H1 (cell line): ENCODE results near the gene ARHGEF6. TPM values are rescaled to one million over a fixed set of nuclear protein-coding genes. Genes with fewer than 3 reads are reported as not detected.

Source experiments
- CTCF ChIA-PET: fragments of 300-600 bp; sonication (Branson Sonifier 250); formaldehyde crosslinking; loops from one replicate; lab custom pipeline; 2021; ENCODE audit not compliant: partially characterized antibody; lab: Charles Lee
- POLR2A ChIA-PET: fragments of 300-600 bp; sonication (Branson Sonifier 250); formaldehyde crosslinking; loops from one replicate; lab custom pipeline; 2021; ENCODE audit warnings: inconsistent platforms; ENCODE audit not compliant: partially characterized antibody; lab: Charles Lee
- DNase-seq, 2 experiments: peaks; one replicate each; pipeline versions ENCODE4 v3.0.0 to v3.0.0-alpha.2; 2010 to 2022; ENCODE audit warnings: low spot score in 2 of 2, low read depth in 1 of 2, mixed read lengths in 1 of 2
- FAIRE-seq: peaks from 2 replicates; lab custom pipeline; 2011; peaks lifted over from hg19 to GRCh38; lab: Jason Lieb, UNC
- H2AFZ ChIP-seq: 2 replicates; pipeline ENCODE4 v1.8.1; 2012; ENCODE audit warnings: low read length, inconsistent platforms
- H2AK5ac ChIP-seq: 2 replicates; pipeline ENCODE4 v1.6.1; 2013; ENCODE audit warnings: low read depth, low read length
- H2BK120ac ChIP-seq: replicated peaks from 2 replicates; pipeline ENCODE3; 2013; ENCODE audit warnings: low read depth, low read length, inconsistent platforms
- H2BK12ac ChIP-seq: 2 replicates; pipeline ENCODE4 v1.6.1; 2013; ENCODE audit warnings: low read depth, low read length
- H2BK15ac ChIP-seq: 2 replicates; pipeline ENCODE4 v1.6.1; 2013; ENCODE audit warnings: low read length
- H2BK20ac ChIP-seq: 2 replicates; pipeline ENCODE4 v1.6.1; 2013; ENCODE audit warnings: low read length
- H2BK5ac ChIP-seq: 2 replicates; pipeline ENCODE4 v1.6.1; 2013; ENCODE audit warnings: low read depth, low read length
- H3K14ac ChIP-seq: 2 replicates; pipeline ENCODE4 v1.6.1; 2013; ENCODE audit warnings: inconsistent platforms; ENCODE audit not compliant: insufficient read length
- H3K18ac ChIP-seq: 2 replicates; pipeline ENCODE4 v1.6.1; 2013; ENCODE audit warnings: low read length; ENCODE audit errors: extremely low read depth
- H3K23ac ChIP-seq: 2 replicates; pipeline ENCODE4 v1.6.1; 2013; ENCODE audit warnings: inconsistent platforms; ENCODE audit not compliant: insufficient read length
- H3K23me2 ChIP-seq: 2 replicates; pipeline ENCODE4 v1.6.1; 2013; ENCODE audit warnings: low read depth, low read length
- H3K27ac ChIP-seq: 2 replicates; pipeline ENCODE4 v1.6.1; 2011; ENCODE audit warnings: low read depth, low read length, inconsistent platforms
- H3K27me3 ChIP-seq, 4 experiments: replicated peaks in 1 of 4; 1 replicate in 1 of 4; 2 replicates in 3 of 4; pipeline versions ENCODE4 v1.6.1 to v1.8.1; 2011 to 2013; ENCODE audit warnings: low read length in 3 of 4, mild to moderate bottlenecking in 3 of 4, inconsistent platforms in 2 of 4, mixed read lengths in 2 of 4, moderate library complexity in 1 of 4; ENCODE audit not compliant: control insufficient read depth in 3 of 4, insufficient read depth in 3 of 4; ENCODE audit errors: extremely low read depth in 1 of 4
- H3K36me3 ChIP-seq, 4 experiments: 2 replicates each; pipeline versions ENCODE4 v1.6.1 to v1.8.1; 2011 to 2013; ENCODE audit warnings: mild to moderate bottlenecking in 4 of 4, low read length in 3 of 4, moderate library complexity in 2 of 4, control low read depth in 1 of 4, inconsistent platforms in 1 of 4; ENCODE audit not compliant: insufficient read depth in 4 of 4, control insufficient read depth in 2 of 4
- H3K4ac ChIP-seq: replicated peaks from 2 replicates; pipeline ENCODE3; 2013; ENCODE audit warnings: low read length, low read depth, mixed read lengths, inconsistent platforms; ENCODE audit not compliant: insufficient read length
- H3K4me1 ChIP-seq, 4 experiments: replicated peaks in 1 of 4; 1 replicate in 1 of 4; 2 replicates in 3 of 4; pipeline versions ENCODE4 v1.6.1 to v1.8.1; 2011 to 2013; ENCODE audit warnings: low read length in 3 of 4, inconsistent platforms in 2 of 4, mixed read lengths in 1 of 4; ENCODE audit not compliant: insufficient read depth in 4 of 4, control insufficient read depth in 3 of 4
- H3K4me2 ChIP-seq, 2 experiments: 2 replicates each; pipeline versions ENCODE4 v1.6.1 to v1.8.1; 2011 to 2013; ENCODE audit warnings: low read depth in 2 of 2, low read length in 2 of 2, control low read depth in 1 of 2, inconsistent platforms in 1 of 2, mild to moderate bottlenecking in 1 of 2; ENCODE audit not compliant: insufficient read depth in 1 of 2
- H3K4me3 ChIP-seq, 4 experiments: fragments of 200-600, 300-600 bp in 1 of 4; sonication (generic), shearing (Covaris generic), sonication (Bioruptor Twin) in 1 of 4; 2 replicates each; pipeline versions ENCODE4 v1.5.1 to v1.8.1; 2011 to 2016; ENCODE audit warnings: low read length in 4 of 4, low read depth in 3 of 4, control low read depth in 2 of 4, inconsistent platforms in 2 of 4, mild to moderate bottlenecking in 2 of 4, mixed read lengths in 1 of 4, moderate library complexity in 1 of 4; ENCODE audit not compliant: insufficient read depth in 2 of 4; ENCODE audit errors: extremely low read depth in 1 of 4
- H3K56ac ChIP-seq: replicated peaks from 2 replicates; pipeline ENCODE3; 2013; ENCODE audit warnings: low read depth, mild to moderate bottlenecking, mixed read lengths, low read length, inconsistent platforms; ENCODE audit not compliant: insufficient read length
- H3K79me1 ChIP-seq: 2 replicates; pipeline ENCODE4 v1.6.1; 2013; ENCODE audit warnings: low read depth, low read length, control low read depth
- H3K79me2 ChIP-seq, 2 experiments: 2 replicates each; pipeline versions ENCODE4 v1.6.1 to v1.8.1; 2012 to 2013; ENCODE audit warnings: low read length in 2 of 2, mild to moderate bottlenecking in 2 of 2, inconsistent platforms in 1 of 2; ENCODE audit not compliant: insufficient read depth in 2 of 2, control insufficient read depth in 1 of 2
- H3K9ac ChIP-seq, 4 experiments: replicated peaks in 1 of 4; 1 replicate in 1 of 4; 2 replicates in 3 of 4; pipeline versions ENCODE4 v1.6.1 to v1.8.1; 2011 to 2013; ENCODE audit warnings: low read depth in 3 of 4, low read length in 3 of 4, control low read depth in 2 of 4, mild to moderate bottlenecking in 2 of 4, moderate library complexity in 2 of 4, inconsistent platforms in 1 of 4; ENCODE audit errors: extremely low read depth in 1 of 4
- H3K9me3 ChIP-seq, 2 experiments: 2 replicates each; pipeline versions ENCODE4 v1.6.1 to v1.8.1; 2012 to 2013; ENCODE audit warnings: mild to moderate bottlenecking in 2 of 2, moderate library complexity in 2 of 2, control low read depth in 1 of 2, inconsistent platforms in 1 of 2, low read depth in 1 of 2, low read length in 1 of 2, mixed read lengths in 1 of 2; ENCODE audit not compliant: insufficient read depth in 2 of 2
- H4K20me1 ChIP-seq, 2 experiments: replicated peaks in 1 of 2; 2 replicates each; pipeline versions ENCODE3 to v1.8.1; 2011 to 2013; ENCODE audit warnings: inconsistent platforms in 2 of 2, low read length in 2 of 2, mild to moderate bottlenecking in 1 of 2; ENCODE audit not compliant: insufficient read depth in 2 of 2, control insufficient read depth in 1 of 2
- H4K5ac ChIP-seq: 2 replicates; pipeline ENCODE4 v1.6.1; 2013; ENCODE audit warnings: low read length, low read depth, mixed read lengths, inconsistent platforms; ENCODE audit not compliant: insufficient read length
- H4K8ac ChIP-seq: 2 replicates; pipeline ENCODE4 v1.8.0; 2013; ENCODE audit warnings: mild to moderate bottlenecking, moderate library complexity, low read length, inconsistent platforms; ENCODE audit not compliant: insufficient read depth; ENCODE audit errors: extremely low read depth
- H4K91ac ChIP-seq: replicated peaks from 2 replicates; pipeline ENCODE3; 2013; ENCODE audit warnings: low read length, mixed read lengths, inconsistent platforms; ENCODE audit not compliant: insufficient read length
- NANOG ChIP-seq: IDR thresholded peaks from 2 replicates; pipeline ENCODE4 v1.6.1; 2011; ENCODE audit warnings: low read length, low read depth, mild to moderate bottlenecking, inconsistent platforms; ENCODE audit not compliant: insufficient read depth, poor library complexity, severe bottlenecking
- YY1 ChIP-seq: IDR thresholded peaks from 2 replicates; pipeline ENCODE4 v1.6.1; 2011; ENCODE audit warnings: low read depth, mild to moderate bottlenecking, low read length
- WGBS, 2 experiments: shearing (Covaris generic) in 1 of 2; methylation state at CpG; one replicate each; pipeline versions ENCODE4 v1.1.6 to v1.1.7; 2013 to 2015; ENCODE audit warnings: low lambda C conversion rate in 2 of 2, mixed read lengths in 2 of 2, inconsistent platforms in 1 of 2, low coverage in 1 of 2, missing lambda C conversion rate in 1 of 2; ENCODE audit not compliant: insufficient replicate concordance in 2 of 2, insufficient coverage in 1 of 2, insufficient read length in 1 of 2; ENCODE audit errors: extremely low coverage in 1 of 2, missing lambda C conversion rate in 1 of 2; 5-methylcytosine and 5-hydroxymethylcytosine counted together
- polyA plus RNA-seq, 7 experiments: library from polyadenylated mRNA; depleted of rRNA in 3 of 7; stranded (reverse) in 5 of 7; unstranded in 2 of 7; fragments of >200 nt in 5 of 7; fragments of 200-250 nt in 2 of 7; gene quantifications; 1 replicate in 5 of 7; 2 replicates in 1 of 7; 4 replicates in 1 of 7; pipeline versions ENCODE4 v1.2.1 to v1.2.3, GENCODE V29; 2011 to 2013; ENCODE audit warnings: missing spikeins in 2 of 7, mixed read lengths in 2 of 7
- total RNA-seq: library from RNA; stranded (reverse); fragmentation: NEBNext Ultra II Directional; extraction: Animal tissue kit (Norgen Biotek cat#: 25700); gene quantifications from 2 replicates; pipeline ENCODE4 v1.2.1, GENCODE V29; 2021

Gene ARHGEF6
- total and polyA plus RNA-seq, 2 of the 8 experiments (the other 6 are each of a cell fraction or from before 2014, with no cell fraction given), result 3.6 to 3.7 TPM

GRCh38 chrX:136629084-136629750 lies 151.5 kb downstream of the ARHGEF6 start:
- Histone ChIP-seq H3K4ac (no peak overlapping the region), H2BK12ac (no peak overlapping the region), H4K91ac (no peak overlapping the region), H3K27ac (no peak overlapping the region), H3K9ac (no peak overlapping the region), H3K56ac (no peak overlapping the region), H3K4me3 (no peak overlapping the region), H3K9me3 (no peaks in the 10 kb centered on the region), H3K23me2 (no peaks in the 10 kb centered on the region), H2AK5ac (no peak overlapping the region), H3K79me1 (no peaks in the 10 kb centered on the region), H4K5ac (no peak overlapping the region), H3K18ac (no peak overlapping the region), H4K8ac (no peak overlapping the region), H3K36me3 (no peaks in the 10 kb centered on the region), H2BK5ac (no peak overlapping the region), H3K23ac (no peak overlapping the region), H3K27me3 (no peaks in the 10 kb centered on the region), H3K79me2 (no peaks in the 10 kb centered on the region), H4K20me1 (no peaks in the 10 kb centered on the region), H2BK15ac (no peak overlapping the region), H2BK120ac (no peak overlapping the region), H2AFZ (no peak overlapping the region), H2BK20ac (no peak overlapping the region), H3K4me1 (no peaks in the 10 kb centered on the region), H3K14ac (no peak overlapping the region), H3K4me2 (no peak overlapping the region)
- 87% methylated on average over 6 of the region's 6 CpGs; no CpG with 5 or more reads in 1 of the 2 experiments for WGBS, 2 experiments
- no peak for TF ChIP-seq NANOG
- TF ChIP-seq YY1, result no peak
- FAIRE-seq (peak; percentile 58), DNase-seq (no peak)
- ChIA-PET CTCF (no interaction called here), POLR2A (no interaction called here)
